HG02970 (cell line): ENCODE data around the gene TNFRSF12A.
A peak's percentile ranks its signal among the peaks of the same experiment; 100 is the strongest.

Source experiments
- ATAC-seq: cut with Tn5 transposase; IDR thresholded peaks from one replicate; pipeline ENCODE4 v1.9.1; 2021; ENCODE audit warnings: mild to moderate bottlenecking, moderate library complexity, moderate number of reproducible peaks; ENCODE audit not compliant: unreplicated experiment, low FRiP score

The TNFRSF12A gene

DNA sequence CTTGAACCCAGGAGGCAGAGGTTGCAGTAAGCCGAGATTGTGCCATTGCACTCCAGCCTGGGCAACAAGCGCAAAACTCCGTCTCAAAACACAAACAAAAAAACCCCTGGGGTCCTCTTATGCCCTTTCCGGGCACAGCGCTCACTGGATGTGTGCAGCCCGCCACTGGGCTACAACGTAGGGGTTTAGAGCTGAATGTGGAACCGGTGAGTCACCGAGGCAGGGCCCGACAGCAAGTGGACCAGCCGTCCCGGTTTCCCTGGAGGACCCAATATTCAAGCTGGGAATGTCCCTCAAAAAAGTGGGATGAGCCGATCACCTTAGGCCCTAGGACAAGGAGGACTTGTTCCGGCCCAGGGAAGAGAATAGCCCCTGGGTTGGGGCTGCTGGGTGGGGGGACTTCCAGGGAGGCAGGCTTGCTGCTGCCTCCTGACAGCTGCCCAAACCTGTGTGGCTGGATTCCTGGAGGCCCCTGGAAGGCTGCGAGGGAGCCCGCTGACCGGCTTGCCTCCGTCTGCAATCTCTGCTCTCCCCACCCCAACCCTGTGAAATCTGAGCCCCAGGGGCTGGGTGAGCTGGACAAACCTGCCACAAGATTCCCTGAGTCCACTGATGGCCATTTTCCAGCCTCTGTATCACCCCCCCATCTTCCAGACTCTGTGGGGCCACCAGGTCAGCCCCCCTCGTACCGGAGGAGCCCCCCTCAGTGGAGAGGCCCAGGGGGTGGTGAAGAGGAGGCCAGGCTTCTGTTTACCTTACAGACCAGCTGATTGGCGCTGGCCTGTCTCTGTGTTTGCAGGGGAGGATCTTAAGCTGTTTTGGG lies 10.4 kb upstream of the TNFRSF12A start:
- ATAC-seq = no peak

DNA sequence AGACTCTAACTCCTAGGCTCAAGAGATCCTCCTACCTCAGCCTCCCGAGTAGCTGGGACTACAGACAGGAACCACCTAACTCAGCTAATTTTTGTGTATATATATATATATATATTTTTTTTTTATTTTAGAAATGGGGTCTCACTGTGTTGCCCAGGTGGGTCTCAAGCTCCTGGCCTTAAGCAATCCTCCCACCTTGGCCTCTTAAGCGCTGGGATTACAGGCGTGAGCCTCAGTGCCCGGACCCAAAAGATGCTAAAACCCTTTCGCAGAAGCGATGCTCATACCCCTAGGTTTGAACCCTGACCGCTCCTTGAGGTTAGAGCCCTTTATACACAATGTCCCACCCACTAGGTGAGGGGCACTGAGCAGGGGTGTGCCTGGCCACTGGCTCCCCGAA lies 9.7 kb upstream of the TNFRSF12A start:
- ATAC-seq = no peak

DNA sequence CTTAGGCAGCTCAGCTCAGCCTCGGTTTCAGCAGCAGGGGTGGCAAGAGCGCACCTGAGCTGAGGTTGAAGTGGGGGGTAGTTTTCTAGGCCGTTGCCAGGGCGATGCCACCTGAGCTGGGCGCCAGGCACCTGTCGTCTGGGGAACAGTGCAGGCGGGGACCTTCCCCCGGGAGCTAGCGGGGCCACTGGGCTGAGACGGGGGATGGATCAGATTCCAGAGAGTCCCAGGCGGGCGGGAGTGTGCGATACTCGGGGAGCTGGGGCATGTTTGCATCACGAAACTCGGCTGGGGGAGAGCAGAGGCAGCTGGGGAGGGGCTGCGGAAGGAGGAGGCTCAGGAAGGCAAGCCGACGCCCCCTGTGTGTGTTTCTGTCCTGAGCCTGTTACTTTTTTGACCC lies 7.9 kb upstream of the TNFRSF12A start:
- ATAC-seq = no peak

DNA sequence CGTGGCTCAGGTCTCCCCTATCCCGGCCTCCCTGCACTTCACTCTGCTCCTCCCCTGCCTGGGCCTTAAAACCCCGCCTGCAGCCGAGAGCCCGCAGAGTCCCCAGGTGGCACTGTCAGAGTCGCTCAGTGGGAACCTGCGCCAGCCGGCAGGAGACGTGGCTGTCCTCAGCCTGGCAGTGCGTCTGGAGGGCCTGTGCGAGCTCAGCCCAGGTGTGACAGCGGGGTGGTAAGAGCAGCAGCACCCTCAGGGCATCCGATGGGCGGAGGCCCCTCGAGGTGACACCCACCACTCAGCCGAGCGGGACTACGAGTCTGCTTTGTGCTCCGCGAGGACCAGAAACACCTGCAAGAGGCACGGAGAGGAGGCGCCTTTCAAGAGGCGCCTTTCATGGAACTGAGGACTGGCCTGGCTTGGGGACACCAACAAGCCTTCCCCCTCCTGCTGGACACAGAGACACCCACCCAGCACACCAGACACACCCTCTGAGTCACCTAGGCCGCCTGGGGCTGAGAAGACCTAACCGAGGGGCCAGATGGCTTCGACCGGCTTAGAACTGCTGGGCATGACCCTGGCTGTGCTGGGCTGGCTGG lies 7.2 kb upstream of the TNFRSF12A start, which contains the start of gene CLDN9:
Gene CLDN9 (plus strand): TSS at position 96 of the 593 bp plus-strand sequence. CDS start 440 bp downstream, at position 536.
- no peak for ATAC-seq

DNA sequence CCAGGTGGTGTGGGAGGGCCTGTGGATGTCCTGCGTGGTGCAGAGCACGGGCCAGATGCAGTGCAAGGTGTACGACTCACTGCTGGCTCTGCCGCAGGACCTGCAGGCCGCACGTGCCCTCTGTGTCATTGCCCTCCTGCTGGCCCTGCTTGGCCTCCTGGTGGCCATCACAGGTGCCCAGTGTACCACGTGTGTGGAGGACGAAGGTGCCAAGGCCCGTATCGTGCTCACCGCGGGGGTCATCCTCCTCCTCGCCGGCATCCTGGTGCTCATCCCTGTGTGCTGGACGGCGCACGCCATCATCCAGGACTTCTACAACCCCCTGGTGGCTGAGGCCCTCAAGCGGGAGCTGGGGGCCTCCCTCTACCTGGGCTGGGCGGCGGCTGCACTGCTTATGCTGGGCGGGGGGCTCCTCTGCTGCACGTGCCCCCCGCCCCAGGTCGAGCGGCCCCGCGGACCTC lies 6.6 kb upstream of the TNFRSF12A start:
- ATAC-seq = no peak

DNA sequence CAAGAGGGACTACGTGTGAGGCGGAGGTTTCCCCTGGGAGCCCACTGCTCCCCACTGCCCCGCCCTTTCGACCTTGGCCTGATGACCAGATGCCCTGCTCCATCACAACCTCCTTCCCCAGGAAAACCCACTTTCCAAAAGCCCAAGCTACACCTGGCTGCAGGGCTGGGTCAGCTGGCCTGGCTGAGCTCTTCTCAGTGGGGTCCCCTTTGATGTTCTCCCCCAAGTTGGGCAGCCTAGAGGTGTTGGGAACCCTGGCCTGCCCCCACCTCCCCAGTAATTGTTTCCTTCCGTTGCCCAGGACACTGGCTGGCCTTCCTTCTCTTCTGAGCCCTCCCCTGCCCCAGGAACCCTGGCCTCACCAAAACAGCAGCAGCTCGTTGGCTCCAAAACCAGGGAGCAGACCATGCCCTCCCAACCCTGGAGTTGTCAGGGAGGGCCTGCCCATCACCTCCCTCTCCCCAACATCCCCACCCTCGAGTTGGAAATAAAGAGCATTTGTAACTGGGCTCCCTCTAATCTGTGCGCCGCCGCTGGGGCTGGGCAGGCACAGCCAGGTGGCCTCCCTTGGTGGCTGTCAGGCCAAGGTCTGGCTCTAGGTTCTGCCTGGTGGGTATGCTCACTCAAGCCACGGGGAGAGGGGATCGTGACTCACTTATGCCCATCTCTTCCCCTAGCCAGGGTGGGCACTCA lies 6.0 kb upstream of the TNFRSF12A start:
- no peak for ATAC-seq

DNA sequence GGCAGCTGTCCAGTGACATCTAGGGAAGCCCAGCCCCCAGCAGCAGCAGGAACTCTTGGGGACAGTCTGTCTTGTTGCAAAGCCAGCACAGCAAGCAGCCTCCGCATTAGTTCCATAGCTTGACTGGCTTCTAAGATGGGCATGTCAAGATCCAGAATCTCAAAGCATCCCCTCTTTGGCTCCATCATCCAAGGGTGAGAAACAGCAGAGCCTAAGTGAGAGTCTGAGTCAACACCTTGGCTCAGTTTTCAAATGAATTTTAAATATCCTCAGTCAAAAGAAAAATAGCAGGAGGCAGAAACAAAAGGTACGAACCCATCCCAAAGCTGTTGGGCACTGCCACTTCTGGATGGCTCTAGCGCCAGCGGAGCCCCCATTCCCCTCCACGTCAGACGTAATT lies 5.2 kb upstream of the TNFRSF12A start:
- no peak for ATAC-seq

DNA sequence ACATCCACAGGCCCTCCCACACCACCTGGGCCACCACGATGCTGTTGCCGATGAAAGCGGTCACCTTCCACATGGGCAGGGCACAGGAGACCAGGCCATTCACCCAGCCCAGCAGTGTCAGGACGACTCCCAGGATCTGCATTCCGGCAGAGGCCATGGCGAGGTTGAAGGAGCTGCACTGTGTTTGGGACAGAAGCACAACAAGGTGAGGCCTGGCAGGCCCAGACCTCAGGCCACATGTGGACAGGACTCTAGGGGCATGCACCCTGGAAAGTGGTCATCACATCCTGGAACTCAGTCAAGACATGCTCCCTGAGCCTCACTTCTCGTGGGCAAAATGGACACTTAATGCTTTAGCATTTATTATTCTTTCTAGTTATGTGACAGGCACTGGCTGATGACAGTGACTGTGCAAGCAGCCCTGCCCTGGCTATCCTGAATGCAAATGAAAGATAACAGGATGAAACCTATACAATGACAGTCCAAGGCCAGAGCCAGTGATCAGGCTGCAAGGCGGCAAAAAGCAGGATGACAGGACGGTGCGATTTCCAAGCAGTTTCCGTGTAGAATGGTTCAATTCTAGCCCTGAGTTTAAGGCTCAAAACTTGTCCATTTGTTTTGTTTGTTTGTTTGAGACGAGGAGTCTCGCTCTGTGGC lies 4.2 kb upstream of the TNFRSF12A start:
- ATAC-seq = no peak

DNA sequence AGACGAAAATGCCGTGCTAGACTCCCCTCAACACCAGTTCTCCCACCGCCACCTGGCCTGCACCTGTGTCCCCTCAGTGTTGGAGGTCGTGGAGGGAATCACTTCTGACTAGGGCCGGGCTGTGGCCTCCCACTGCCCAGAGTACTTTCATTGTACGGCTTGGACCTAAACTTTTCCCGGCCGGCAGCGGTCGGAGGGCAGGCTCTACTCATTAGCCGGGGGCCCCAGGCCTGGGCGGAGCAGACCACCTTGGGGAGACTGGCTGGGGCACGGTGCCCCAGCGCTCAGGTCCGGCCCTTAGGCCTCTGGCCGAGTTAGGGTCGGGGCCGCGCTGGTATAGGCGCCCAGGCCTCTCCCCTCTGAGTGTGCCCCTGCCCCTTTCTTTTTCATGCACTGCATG lies 2.8 kb upstream of the TNFRSF12A start:
- no peak for ATAC-seq

DNA sequence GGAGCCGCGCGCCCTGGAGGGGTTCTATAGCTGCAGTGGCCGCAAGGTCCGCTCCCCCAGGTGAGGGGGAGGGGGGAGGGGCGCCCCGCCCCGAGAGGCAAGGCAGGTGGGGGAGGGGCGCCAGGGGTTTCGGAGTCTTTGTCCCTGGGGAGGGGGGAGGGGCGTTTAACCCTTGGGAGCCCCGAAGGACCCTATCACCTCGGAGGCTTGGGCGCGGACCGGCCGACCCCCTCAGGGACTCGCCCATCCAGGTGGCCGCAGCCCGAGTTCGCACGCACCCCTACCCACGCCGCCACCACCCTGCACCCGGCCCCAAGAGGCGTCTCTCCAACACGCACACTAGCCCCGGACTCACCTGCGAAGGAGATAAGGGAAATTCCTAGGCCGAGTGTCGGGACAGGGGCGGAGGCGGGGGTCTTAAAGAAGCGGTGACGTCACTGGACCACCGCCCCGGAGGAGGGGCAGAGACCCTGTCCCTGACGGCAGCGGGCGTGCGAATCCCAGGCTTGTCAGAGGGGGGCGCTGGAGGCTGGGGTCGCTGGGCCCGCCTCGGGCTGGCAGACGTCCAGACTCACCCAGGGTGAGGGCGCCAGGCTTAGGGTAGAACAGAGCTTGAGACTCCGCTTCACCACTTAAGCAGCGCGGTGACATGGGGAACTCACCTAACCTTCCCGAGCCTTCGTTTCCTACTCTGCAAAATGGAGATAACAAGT lies 2.2 kb upstream of the TNFRSF12A start, which contains the start of gene CLDN6:
Gene CLDN6 (minus strand): TSS at position 390 of the 713 bp plus-strand sequence. CDS start 2,162 bp downstream, outside the sequence.
- ATAC-seq = no peak

DNA sequence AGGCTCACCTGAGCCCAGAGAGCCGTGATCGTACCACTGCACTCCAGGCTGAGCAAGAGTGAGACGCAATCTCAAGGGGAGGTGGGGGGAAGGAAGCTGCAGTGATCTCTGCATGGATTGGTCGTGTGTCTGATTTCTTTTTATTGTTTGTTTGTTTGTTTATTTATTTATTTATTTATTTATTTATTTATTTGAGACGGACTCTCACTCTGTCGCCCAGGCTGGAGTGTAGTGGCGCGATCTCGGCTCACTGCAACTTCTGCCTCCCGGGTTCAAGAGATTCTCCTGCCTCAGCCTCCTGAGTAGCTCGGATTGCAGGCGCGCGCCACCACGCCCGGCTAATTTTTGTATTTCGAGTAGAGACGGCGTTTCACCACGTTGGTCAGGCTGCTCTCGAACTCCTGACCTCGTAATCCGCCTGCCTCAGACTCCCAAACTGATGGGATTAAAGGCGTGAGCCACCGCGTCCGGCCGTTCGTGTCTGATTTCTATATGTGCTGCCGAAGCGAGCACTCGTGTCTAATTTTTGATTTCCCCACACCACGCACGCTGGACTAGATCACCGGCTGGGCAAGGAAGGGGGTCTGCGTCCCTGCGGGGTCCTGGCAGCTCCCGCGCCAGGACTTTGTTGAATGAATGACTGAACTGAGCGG lies 448 bp upstream of the TNFRSF12A start:
- no peak for ATAC-seq

DNA sequence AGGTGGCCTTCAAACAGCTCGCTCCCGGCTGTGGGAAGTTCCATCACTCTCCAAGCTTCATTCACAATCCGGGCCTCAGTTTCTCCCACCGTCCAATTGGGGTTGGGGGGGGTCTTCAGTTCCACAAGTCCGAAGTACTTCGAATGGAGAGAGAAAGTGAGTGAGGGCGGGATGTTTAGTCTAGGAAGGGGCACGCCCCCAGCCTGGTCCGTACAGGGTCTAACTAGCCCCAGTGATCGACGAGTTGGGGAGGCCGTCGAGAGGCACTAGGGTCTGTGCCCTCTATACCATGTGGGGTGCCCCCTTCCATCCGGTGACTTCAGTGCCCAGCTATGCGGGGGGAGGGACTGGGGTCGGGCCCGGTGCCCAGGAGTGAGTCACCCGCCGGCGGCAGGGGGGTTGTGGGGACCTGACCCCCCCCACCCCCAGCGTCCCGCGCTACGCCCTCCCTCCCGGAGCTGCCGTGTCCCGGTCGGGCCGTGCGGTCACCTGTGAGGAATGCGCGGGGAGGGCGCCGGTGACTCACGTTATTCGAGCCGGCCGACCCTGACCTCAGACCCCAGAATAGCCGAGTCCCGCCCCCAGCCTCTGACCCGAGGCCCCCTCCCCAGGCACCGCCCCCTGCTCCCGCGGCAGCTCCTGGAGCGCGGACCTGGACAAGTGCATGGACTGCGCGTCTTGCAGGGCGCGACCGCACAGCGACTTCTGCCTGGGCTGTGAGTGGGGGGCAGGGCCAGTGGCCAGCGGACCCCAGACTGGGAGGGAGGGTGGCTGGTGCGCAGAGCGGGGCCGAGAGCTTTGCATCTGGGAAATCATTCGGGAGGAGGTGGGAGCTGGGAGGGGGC lies 658 bp downstream of the TNFRSF12A start:
- peak; percentile 3 for ATAC-seq

DNA sequence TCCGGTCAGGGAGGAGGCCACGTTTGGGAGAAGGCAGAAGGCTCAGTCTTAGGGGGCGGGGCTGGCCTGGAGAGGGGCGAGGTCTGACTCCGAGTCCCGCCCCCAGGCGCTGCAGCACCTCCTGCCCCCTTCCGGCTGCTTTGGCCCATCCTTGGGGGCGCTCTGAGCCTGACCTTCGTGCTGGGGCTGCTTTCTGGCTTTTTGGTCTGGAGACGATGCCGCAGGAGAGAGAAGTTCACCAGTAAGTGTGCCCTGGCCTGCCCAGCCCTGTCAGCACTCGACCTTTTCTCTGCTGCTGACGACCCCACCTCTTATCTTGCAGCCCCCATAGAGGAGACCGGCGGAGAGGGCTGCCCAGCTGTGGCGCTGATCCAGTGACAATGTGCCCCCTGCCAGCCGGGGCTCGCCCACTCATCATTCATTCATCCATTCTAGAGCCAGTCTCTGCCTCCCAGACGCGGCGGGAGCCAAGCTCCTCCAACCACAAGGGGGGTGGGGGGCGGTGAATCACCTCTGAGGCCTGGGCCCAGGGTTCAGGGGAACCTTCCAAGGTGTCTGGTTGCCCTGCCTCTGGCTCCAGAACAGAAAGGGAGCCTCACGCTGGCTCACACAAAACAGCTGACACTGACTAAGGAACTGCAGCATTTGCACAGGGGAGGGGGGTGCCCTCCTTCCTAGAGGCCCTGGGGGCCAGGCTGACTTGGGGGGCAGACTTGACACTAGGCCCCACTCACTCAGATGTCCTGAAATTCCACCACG lies 1.5 kb downstream of the TNFRSF12A start:
- peak; percentile 22 for ATAC-seq

DNA sequence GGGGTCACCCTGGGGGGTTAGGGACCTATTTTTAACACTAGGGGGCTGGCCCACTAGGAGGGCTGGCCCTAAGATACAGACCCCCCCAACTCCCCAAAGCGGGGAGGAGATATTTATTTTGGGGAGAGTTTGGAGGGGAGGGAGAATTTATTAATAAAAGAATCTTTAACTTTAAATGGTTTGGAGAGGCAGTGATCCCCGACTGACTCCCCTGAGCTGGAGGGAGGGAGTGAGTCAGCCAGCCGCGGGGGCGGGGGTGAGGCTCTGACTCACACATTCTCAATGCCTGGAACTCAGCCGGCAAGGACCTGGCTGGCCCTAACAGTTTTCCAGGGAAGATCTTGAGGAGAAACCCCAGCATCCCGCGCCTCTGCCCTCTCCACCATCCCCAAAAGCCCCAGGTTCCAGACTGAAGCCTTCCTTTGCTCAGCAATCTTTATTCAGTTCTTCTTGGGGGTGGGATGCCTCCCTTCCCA lies 2.1 kb downstream of the TNFRSF12A start:
- no peak for ATAC-seq

DNA sequence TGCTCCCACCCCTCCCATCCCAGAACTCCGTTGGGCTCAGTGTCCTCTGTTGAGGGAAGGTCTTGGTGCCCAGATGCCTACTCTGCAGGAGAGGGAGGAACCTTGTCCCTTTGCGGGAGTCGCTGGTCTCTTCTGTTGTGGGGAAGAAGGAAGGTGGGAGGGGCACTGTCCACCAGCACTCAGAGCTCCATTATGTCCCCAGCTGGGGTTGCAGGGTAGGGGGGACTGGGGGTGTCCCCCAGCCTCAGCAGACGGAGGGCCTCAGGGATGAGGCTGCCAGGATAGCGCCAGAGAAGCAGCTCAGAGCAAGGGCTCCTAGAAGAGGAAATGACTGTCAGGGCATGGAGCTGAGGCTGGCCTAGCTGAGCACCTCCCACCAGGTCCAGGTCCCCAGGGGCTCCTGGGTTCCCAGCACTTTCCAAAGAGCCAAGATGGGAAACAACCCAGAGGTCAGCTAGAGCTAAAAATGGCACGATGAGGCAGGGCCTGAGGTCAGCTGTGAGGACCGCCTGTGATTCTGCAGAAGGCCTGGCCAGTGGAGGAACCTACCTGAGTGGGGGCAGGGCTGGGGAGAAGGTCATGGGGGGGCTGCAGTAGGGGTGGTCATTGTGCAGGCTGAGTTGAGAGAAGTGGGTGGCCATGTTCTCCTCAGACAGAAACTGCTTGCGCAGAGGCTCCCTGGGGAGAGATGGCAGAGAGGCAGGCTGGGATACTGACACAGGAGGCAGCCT lies 2.7 kb downstream of the TNFRSF12A start:
- ATAC-seq = no peak

DNA sequence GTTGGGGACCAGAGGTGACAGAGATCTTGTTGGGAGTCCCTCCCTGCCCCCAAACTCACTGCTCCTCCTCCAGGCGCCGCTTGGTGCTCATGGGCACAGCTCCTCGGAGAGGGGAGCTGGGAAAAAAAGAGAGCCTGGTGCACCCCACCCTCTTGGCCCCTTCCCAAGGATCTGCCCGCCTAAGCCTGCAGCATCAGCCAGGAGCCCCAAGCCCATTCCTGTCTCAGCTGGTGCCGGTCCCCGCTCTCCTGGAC lies 3.2 kb downstream of the TNFRSF12A start:
- no peak for ATAC-seq

DNA sequence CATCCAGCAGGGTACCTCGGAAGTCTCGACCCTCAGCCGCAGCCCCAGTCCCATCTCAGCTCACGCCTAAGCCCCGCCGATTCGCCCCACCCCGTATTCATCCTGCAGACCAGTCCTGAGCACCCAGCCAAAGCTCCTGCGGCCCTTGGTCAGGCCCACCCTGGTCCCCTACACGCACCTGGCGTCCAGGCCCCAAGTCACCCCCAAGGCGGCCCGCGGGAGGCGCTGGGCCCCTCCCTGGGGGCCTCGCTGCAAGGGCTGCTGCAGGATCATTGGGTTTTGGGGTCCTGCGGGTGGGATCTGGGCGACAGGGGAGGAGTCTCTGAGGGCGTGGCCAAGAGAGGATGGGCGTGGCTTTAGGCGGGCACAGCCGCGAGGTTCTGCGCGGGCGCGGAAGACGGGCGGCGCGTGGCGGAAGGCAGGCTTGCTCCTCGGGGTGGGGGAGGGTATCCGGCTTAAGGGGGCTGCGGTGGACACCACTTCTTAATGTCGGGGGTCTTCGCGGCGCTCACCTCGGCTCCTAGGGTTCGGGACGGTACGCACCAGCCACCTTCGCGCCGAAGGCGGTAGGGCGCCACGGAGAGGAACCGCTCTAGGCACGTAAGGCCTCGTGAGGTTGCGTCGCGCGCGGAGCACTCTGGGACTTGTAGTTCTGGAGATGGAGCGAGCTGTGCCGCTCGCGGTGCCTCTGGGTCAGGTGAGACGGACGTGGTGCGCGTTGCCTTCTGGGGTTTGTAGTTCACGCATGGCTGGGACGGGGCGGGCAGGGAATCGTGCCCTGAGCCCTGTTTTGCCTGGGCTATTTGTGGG lies 3.7 kb downstream of the TNFRSF12A start, which contains the start of the genes HCFC1R1 and THOC6:
Gene HCFC1R1 (minus strand): TSS at position 274 of the 810 bp plus-strand sequence. CDS start 1 bp downstream, at position 273.
Gene THOC6 (plus strand): TSS at position 367 of the 810 bp plus-strand sequence. CDS start 292 bp downstream, at position 659.
- peak; percentile 62 for ATAC-seq
